K562 (cell line): ENCODE data around the gene DLST. TPM values are rescaled to one million over a fixed set of nuclear protein-coding genes. Genes with fewer than 3 reads are reported as not detected.

ENCODE experiments used
- ATAC-seq: fragments of 200-7000 bp; cut with Tn5 transposase; 3 replicates; pipeline ENCODE4 v1.9.1; 2020; ENCODE audit warnings: moderate library complexity
- BruUV-seq: library from RNA; stranded (reverse); fragments of 400-500 nt; replicated peaks from 2 replicates; lab custom pipeline; 2021; lab: Mats Ljungman, UMichigan
- CTCF ChIA-PET: fragments of 300-600 bp; formaldehyde crosslinking; extraction: SDS; loops from one replicate; lab custom pipeline; 2021; ENCODE audit warnings: low intra/inter-chr PET ratio; lab: Yijun Ruan, JAX
- POLR2A ChIA-PET: fragments of 300-600, 350-650 bp; sonication (Branson Sonifier 250); formaldehyde crosslinking; extraction: SDS; loops from one replicate; lab custom pipeline; 2021; ENCODE audit warnings: antibody characterized with exemption, inconsistent platforms; lab: Yijun Ruan, JAX
- DNase-seq, 4 experiments: peaks; one replicate each; pipeline versions ENCODE4 v3.0.0 to v3.0.0-alpha.2; 2011 to 2018; ENCODE audit warnings: low spot score in 3 of 4, mixed read lengths in 3 of 4; ENCODE audit errors: extremely low read depth in 1 of 4
- FAIRE-seq: peaks from 2 replicates; lab custom pipeline; 2011; peaks lifted over from hg19 to GRCh38; lab: Jason Lieb, UNC
- H2AFZ ChIP-seq: 2 replicates; pipeline ENCODE4 v1.6.0; 2011; ENCODE audit warnings: low read depth, low read length, control low read depth, inconsistent platforms
- H3K27ac ChIP-seq: fragments of 200-600 bp; 3 replicates; pipeline ENCODE4 v1.8.0; 2011; ENCODE audit warnings: low read depth, mild to moderate bottlenecking, control low read depth, inconsistent platforms, low read length, moderate library complexity, mixed read lengths; ENCODE audit errors: extremely low read depth
- H3K27me3 ChIP-seq, 2 experiments: fragments of 300-600 bp in 1 of 2; 2 replicates in 1 of 2; 3 replicates in 1 of 2; pipeline versions ENCODE4 v1.6.0 to v1.8.0; 2011; ENCODE audit warnings: inconsistent platforms in 2 of 2, low read length in 2 of 2, mild to moderate bottlenecking in 1 of 2, mixed read lengths in 1 of 2, moderate library complexity in 1 of 2; ENCODE audit not compliant: control insufficient read depth in 2 of 2, insufficient read depth in 2 of 2
- H3K36me3 ChIP-seq: fragments of 300-600 bp; 3 replicates; pipeline ENCODE4 v1.8.0; 2011; ENCODE audit warnings: mild to moderate bottlenecking, low read length, inconsistent platforms; ENCODE audit not compliant: control insufficient read depth, insufficient read depth
- H3K4me1 ChIP-seq, 2 experiments: fragments of 200-600 bp in 1 of 2; replicated peaks in 1 of 2; 2 replicates in 1 of 2; 3 replicates in 1 of 2; pipeline versions ENCODE4 v1.5.1 to v1.8.0; 2011; ENCODE audit warnings: inconsistent platforms in 2 of 2, low read length in 2 of 2, mild to moderate bottlenecking in 1 of 2, mixed read lengths in 1 of 2, moderate library complexity in 1 of 2; ENCODE audit not compliant: control insufficient read depth in 2 of 2, insufficient read depth in 2 of 2
- H3K4me2 ChIP-seq: 2 replicates; pipeline ENCODE4 v1.6.1; 2011; ENCODE audit warnings: low read length, control low read depth, inconsistent platforms, mixed read lengths; ENCODE audit not compliant: insufficient read depth
- H3K4me3 ChIP-seq: fragments of 200-600 bp; sonication (generic), shearing (Covaris generic); 2 replicates; pipeline ENCODE4 v1.5.1; 2016; ENCODE audit warnings: control low read depth, inconsistent platforms
- H3K79me2 ChIP-seq: fragments of 200-600 bp; 3 replicates; pipeline ENCODE4 v1.8.0; 2011; ENCODE audit warnings: low read length, inconsistent platforms; ENCODE audit not compliant: control insufficient read depth, insufficient read depth
- H3K9ac ChIP-seq, 2 experiments: 2 replicates each; pipeline versions ENCODE4 v1.6.0 to v1.6.1; 2011; ENCODE audit warnings: low read depth in 2 of 2, low read length in 2 of 2, control low read depth in 1 of 2, inconsistent platforms in 1 of 2, mild to moderate bottlenecking in 1 of 2, mixed read lengths in 1 of 2; ENCODE audit not compliant: insufficient read depth in 1 of 2
- H3K9me1 ChIP-seq: one replicate; pipeline ENCODE4 v1.6.0; 2011; ENCODE audit warnings: inconsistent platforms, mild to moderate bottlenecking, low read length, moderate library complexity; ENCODE audit not compliant: control insufficient read depth, insufficient read depth
- H3K9me3 ChIP-seq: replicated peaks from 2 replicates; pipeline ENCODE4 v1.5.1; 2011; ENCODE audit warnings: low read depth, low read length, inconsistent platforms; ENCODE audit not compliant: control insufficient read depth, insufficient read depth
- H4K20me1 ChIP-seq: replicated peaks from 2 replicates; pipeline ENCODE4 v1.6.1; 2011; ENCODE audit warnings: low read length, inconsistent platforms, mixed read lengths; ENCODE audit not compliant: control insufficient read depth, insufficient read depth
- BCOR ChIP-seq: fragments of 450-650 bp; IDR thresholded peaks from 2 replicates; pipeline ENCODE4 v1.6.1; 2016
- ERF ChIP-seq: fragments of 450-650 bp; formaldehyde crosslinking; IDR thresholded peaks from 2 replicates; pipeline ENCODE4 v1.4.0; 2020; ENCODE audit warnings: mild to moderate bottlenecking, mixed read lengths
- ESRRA ChIP-seq: fragments of 450-650 bp; IDR thresholded peaks from 2 replicates; pipeline ENCODE4 v1.6.1; 2014; ENCODE audit warnings: low read depth, mild to moderate bottlenecking, moderate library complexity, borderline replicate concordance
- FOXA3 ChIP-seq, 2 experiments: fragments of 450-650 bp in 1 of 2; sonication (generic) in 1 of 2; formaldehyde crosslinking; IDR thresholded peaks in 1 of 2; conservative IDR thresholded peaks in 1 of 2; 2 replicates each; pipeline versions ENCODE4 v1.4.0 to v1.8.0; 2020 to 2022; ENCODE audit warnings: mild to moderate bottlenecking in 2 of 2, missing genetic modification reagents in 1 of 2
- GABPB2 ChIP-seq: fragments of 250-450 bp; sonication (Bioruptor Pico); conservative IDR thresholded peaks from 2 replicates; pipeline ENCODE4 v1.5.1; 2021; ENCODE audit warnings: mild to moderate bottlenecking
- HLTF ChIP-seq: fragments of 450-650 bp; IDR thresholded peaks from 2 replicates; pipeline ENCODE4 v1.6.1; 2016
- KDM1A ChIP-seq, 2 experiments: fragments of 450-650 bp; IDR thresholded peaks; 2 replicates each; pipeline ENCODE4 v1.6.1; 2016; ENCODE audit warnings: mild to moderate bottlenecking in 2 of 2
- NELFE ChIP-seq: IDR thresholded peaks from 2 replicates; pipeline ENCODE4 v1.6.1; 2011; ENCODE audit warnings: mild to moderate bottlenecking; ENCODE audit not compliant: insufficient read depth, insufficient read length
- POU5F1 ChIP-seq: fragments of 150-350 bp; IDR thresholded peaks from 2 replicates; pipeline ENCODE4 v1.6.1; 2014; ENCODE audit warnings: borderline replicate concordance, low read length, low read depth, mild to moderate bottlenecking; ENCODE audit not compliant: partially characterized antibody
- RBM25 ChIP-seq: fragments of 200-400 bp; formaldehyde crosslinking; IDR thresholded peaks from 2 replicates; pipeline ENCODE4 v1.6.1; 2018; ENCODE audit warnings: low read length, low read depth, moderate library complexity; ENCODE audit not compliant: severe bottlenecking
- ZNF146 ChIP-seq: IDR thresholded peaks from one replicate; pipeline ENCODE4 v1.6.1; 2018; ENCODE audit warnings: missing compliant biosample characterization; ENCODE audit not compliant: unreplicated experiment
- ZNF699 ChIP-seq: fragments of 250-450 bp; sonication (Bioruptor Pico); IDR thresholded peaks from 2 replicates; pipeline ENCODE4 v1.8.0; 2021; ENCODE audit warnings: mild to moderate bottlenecking, moderate library complexity; ENCODE audit not compliant: insufficient replicate concordance
- WGBS: fragments of 100-300 bp; shearing (Covaris generic); methylation state at CpG from one replicate; pipeline ENCODE4 v1.1.6; 2016; ENCODE audit warnings: low coverage, mixed read lengths; ENCODE audit not compliant: insufficient coverage; ENCODE audit errors: missing lambda C conversion rate; 5-methylcytosine and 5-hydroxymethylcytosine counted together
- in situ Hi-C: fragments of 300-500 bp; cut with MboI; formaldehyde crosslinking; loops from 4 replicates; pipeline ENCODE4 v1.15.0; 2018; ENCODE audit warnings: inconsistent platforms, mixed read lengths
- intact Hi-C: fragments of 100-400 bp; cut with micrococcal nuclease; formaldehyde crosslinking; loops from 2 replicates; pipeline ENCODE4 v1.14.2; 2022
- polyA plus RNA-seq, 8 experiments: library from polyadenylated mRNA; depleted of rRNA in 4 of 8; stranded (reverse) in 5 of 8; unstranded in 3 of 8; fragments of >200 nt; fragmentation: Nextera tagmentation in 2 of 8; fragmentation: Illumina TruSeq in 1 of 8; extraction: Ambion mirVana in 2 of 8; extraction: Trizol in 1 of 8; gene quantifications; 2 replicates each; pipeline versions ENCODE4 v1.2.1 to v1.2.3, GENCODE V29; 2011 to 2014; ENCODE audit warnings: inconsistent platforms in 1 of 8, missing spikeins in 1 of 8
- total RNA-seq, 7 experiments: library from RNA; depleted of rRNA in 6 of 7; stranded (reverse); fragments of >200 nt in 6 of 7; fragmentation: Illumina TruSeq in 2 of 7; extraction: Trizol in 2 of 7; gene quantifications; 2 replicates each; pipeline versions ENCODE4 v1.2.1 to v1.2.3, GENCODE V29; 2011 to 2021; ENCODE audit warnings: low replicate concordance in 1 of 7
- TF ChIP-seq, protein P1 (sequence below): fragments of 250-450 bp; sonication (Bioruptor Pico); IDR thresholded peaks from 2 replicates; pipeline ENCODE4 v1.8.0; 2021; ENCODE audit warnings: borderline replicate concordance, mild to moderate bottlenecking, moderate library complexity; ENCODE audit not compliant: poor library complexity, severe bottlenecking
- TF ChIP-seq, protein P2 (sequence below): sonication (generic); formaldehyde crosslinking; IDR thresholded peaks from 2 replicates; pipeline ENCODE4 v1.8.0; 2022; ENCODE audit warnings: missing genetic modification reagents, mild to moderate bottlenecking, moderate library complexity, borderline replicate concordance
- TF ChIP-seq, protein P3 (sequence below): sonication (generic); formaldehyde crosslinking; IDR thresholded peaks from 2 replicates; pipeline ENCODE4 v1.8.1; 2023; ENCODE audit warnings: mild to moderate bottlenecking, missing genetic modification reagents
- TF ChIP-seq, protein P4 (sequence below): sonication (generic); formaldehyde crosslinking; IDR thresholded peaks from 2 replicates; pipeline ENCODE4 v1.8.1; 2023; ENCODE audit warnings: missing genetic modification reagents, mild to moderate bottlenecking, borderline replicate concordance

DLST gene
- total and polyA plus RNA-seq, 9 of the 15 experiments (the other 6 are each of a cell fraction or from before 2014, with no cell fraction given) = 3.0 to 73.7 (median 45.4) TPM

DNA sequence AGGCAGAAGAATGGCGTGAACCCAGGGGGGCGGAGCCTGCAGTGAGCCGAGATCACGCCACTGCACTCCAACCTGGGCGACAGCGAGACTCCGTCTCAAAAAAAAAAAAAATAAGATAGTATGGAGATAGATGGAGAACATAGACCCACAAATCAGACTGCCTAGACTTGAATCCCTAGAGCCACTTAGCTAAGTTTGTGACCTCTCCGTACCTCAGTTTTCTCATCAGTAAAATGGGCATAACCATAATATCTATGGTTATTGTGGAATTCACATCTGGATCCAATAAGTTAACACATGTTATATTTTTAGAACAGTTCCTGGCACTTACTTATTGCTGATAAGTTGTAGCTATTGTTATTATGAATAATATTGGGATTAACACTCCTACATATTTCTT lies 13.0 kb upstream of the DLST start:
- BruUV-seq = no TSS peak
- no peak for DNase-seq
- Histone ChIP-seq H3K4me1 (no peaks in the 10 kb centered on the region; a peak in 1 of 5 replicates), H3K27ac (no peak overlapping the region), H3K4me3 (no peak overlapping the region), H4K20me1 (no peaks in the 10 kb centered on the region), H3K9me1 (no peaks in the 10 kb centered on the region), H3K9me3 (no peaks in the 10 kb centered on the region), H2AFZ (no peak overlapping the region), H3K9ac (no peak overlapping the region), H3K27me3 (no peaks in the 10 kb centered on the region), H3K79me2 (no peaks in the 10 kb centered on the region), H3K36me3 (no peaks in the 10 kb centered on the region), H3K4me2 (no peak overlapping the region)
- intact Hi-C loops (no loop called here), in situ Hi-C loops (loop anchor here (10.0 kb wide), 1 partner anchor 436 kb away; no protein-coding TSS in a partner anchor)
- CTCF ChIA-PET = no interaction called here
- ATAC-seq = no peak
- POLR2A ChIA-PET = interaction anchor here (1.0 kb wide), 1 partner anchor 13 kb away, joined by 3 read pairs; the partner anchor contains the start of gene DLST
- no peak for FAIRE-seq
- WGBS = 55% methylated on average over 4 of the region's 8 CpGs
- TF ChIP-seq, protein P1, sequence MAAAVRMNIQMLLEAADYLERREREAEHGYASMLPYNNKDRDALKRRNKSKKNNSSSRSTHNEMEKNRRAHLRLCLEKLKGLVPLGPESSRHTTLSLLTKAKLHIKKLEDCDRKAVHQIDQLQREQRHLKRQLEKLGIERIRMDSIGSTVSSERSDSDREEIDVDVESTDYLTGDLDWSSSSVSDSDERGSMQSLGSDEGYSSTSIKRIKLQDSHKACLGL (CRISPR knock-in tag) = no peak
- TF ChIP-seq ZNF699 = no peak
- no peak for TF ChIP-seq ERF (CRISPR knock-in tag)
- peak; percentile 87 for TF ChIP-seq BCOR
- peak; percentile 26; the same call in 1 of the 2 replicates for TF ChIP-seq ESRRA
- TF ChIP-seq NELFE = no peak
- peak; percentile 93 for TF ChIP-seq RBM25
- TF ChIP-seq POU5F1 = no peak
- TF ChIP-seq GABPB2 (CRISPR knock-in tag) = no peak
- no peak for TF ChIP-seq ZNF146
- TF ChIP-seq, protein P2, sequence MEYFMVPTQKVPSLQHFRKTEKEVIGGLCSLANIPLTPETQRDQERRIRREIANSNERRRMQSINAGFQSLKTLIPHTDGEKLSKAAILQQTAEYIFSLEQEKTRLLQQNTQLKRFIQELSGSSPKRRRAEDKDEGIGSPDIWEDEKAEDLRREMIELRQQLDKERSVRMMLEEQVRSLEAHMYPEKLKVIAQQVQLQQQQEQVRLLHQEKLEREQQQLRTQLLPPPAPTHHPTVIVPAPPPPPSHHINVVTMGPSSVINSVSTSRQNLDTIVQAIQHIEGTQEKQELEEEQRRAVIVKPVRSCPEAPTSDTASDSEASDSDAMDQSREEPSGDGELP (CRISPR knock-in tag) = no peak
- TF ChIP-seq, protein P3, sequence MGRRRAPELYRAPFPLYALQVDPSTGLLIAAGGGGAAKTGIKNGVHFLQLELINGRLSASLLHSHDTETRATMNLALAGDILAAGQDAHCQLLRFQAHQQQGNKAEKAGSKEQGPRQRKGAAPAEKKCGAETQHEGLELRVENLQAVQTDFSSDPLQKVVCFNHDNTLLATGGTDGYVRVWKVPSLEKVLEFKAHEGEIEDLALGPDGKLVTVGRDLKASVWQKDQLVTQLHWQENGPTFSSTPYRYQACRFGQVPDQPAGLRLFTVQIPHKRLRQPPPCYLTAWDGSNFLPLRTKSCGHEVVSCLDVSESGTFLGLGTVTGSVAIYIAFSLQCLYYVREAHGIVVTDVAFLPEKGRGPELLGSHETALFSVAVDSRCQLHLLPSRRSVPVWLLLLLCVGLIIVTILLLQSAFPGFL (CRISPR knock-in tag) = no peak
- no peak for TF ChIP-seq FOXA3 (CRISPR knock-in tag; conservative IDR thresholded peaks at IDR 0.05 in 1 of 2, IDR thresholded peaks at IDR 0.05 in 1 of 2)
- TF ChIP-seq, protein P4, sequence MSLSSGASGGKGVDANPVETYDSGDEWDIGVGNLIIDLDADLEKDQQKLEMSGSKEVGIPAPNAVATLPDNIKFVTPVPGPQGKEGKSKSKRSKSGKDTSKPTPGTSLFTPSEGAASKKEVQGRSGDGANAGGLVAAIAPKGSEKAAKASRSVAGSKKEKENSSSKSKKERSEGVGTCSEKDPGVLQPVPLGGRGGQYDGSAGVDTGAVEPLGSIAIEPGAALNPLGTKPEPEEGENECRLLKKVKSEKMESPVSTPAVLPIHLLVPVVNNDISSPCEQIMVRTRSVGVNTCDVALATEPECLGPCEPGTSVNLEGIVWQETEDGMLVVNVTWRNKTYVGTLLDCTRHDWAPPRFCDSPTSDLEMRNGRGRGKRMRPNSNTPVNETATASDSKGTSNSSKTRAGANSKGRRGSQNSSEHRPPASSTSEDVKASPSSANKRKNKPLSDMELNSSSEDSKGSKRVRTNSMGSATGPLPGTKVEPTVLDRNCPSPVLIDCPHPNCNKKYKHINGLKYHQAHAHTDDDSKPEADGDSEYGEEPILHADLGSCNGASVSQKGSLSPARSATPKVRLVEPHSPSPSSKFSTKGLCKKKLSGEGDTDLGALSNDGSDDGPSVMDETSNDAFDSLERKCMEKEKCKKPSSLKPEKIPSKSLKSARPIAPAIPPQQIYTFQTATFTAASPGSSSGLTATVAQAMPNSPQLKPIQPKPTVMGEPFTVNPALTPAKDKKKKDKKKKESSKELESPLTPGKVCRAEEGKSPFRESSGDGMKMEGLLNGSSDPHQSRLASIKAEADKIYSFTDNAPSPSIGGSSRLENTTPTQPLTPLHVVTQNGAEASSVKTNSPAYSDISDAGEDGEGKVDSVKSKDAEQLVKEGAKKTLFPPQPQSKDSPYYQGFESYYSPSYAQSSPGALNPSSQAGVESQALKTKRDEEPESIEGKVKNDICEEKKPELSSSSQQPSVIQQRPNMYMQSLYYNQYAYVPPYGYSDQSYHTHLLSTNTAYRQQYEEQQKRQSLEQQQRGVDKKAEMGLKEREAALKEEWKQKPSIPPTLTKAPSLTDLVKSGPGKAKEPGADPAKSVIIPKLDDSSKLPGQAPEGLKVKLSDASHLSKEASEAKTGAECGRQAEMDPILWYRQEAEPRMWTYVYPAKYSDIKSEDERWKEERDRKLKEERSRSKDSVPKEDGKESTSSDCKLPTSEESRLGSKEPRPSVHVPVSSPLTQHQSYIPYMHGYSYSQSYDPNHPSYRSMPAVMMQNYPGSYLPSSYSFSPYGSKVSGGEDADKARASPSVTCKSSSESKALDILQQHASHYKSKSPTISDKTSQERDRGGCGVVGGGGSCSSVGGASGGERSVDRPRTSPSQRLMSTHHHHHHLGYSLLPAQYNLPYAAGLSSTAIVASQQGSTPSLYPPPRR (CRISPR knock-in tag) = no peak
- no peak for TF ChIP-seq HLTF
- TF ChIP-seq KDM1A (IDR thresholded peaks at IDR 0.05) = peak; percentile 34 to 67; a peak in 2 of 4 replicates
